HCT116 (cell line): ENCODE data around the gene SELPLG. TPM values are rescaled to one million over a fixed set of nuclear protein-coding genes. Genes with fewer than 3 reads are reported as not detected.

Experiments
- ATAC-seq: fragments of 200-7000 bp; cut with Tn5 transposase; 2 replicates; pipeline ENCODE4 v1.9.1; 2020; ENCODE audit warnings: mild to moderate bottlenecking, moderate library complexity
- BruUV-seq: library from RNA; stranded (reverse); fragments of 400-500 nt; replicated peaks from 2 replicates; lab custom pipeline; 2021; lab: Mats Ljungman, UMichigan
- CTCF ChIA-PET: fragments of 300-600 bp; sonication (Branson Sonifier 250); formaldehyde crosslinking; loops from one replicate; lab custom pipeline; 2021; ENCODE audit warnings: antibody characterized with exemption; lab: Charles Lee
- POLR2A ChIA-PET: fragments of 300-600, 350-600 bp; sonication (Branson Sonifier 250); formaldehyde crosslinking; loops from one replicate; lab custom pipeline; 2021; ENCODE audit warnings: antibody characterized with exemption; lab: Charles Lee
- RAD21 ChIA-PET, 2 experiments: fragments of 300-600 bp; sonication (Branson Sonifier 250); formaldehyde crosslinking; loops; one replicate each; lab custom pipeline; 2023; ENCODE audit warnings: low total read pairs in 2 of 2; ENCODE audit not compliant: uncharacterized antibody in 2 of 2, unreplicated experiment in 2 of 2, low non-redundant PET in 1 of 2; lab: Charles Lee
- DNase-seq: peaks from one replicate; pipeline ENCODE4 v3.0.0-alpha.2; 2010; ENCODE audit warnings: low read depth, low spot score
- H2AFZ ChIP-seq: fragments of 200-600 bp; shearing (Covaris generic), sonication (generic); 2 replicates; pipeline ENCODE4 v1.6.1; 2017; ENCODE audit warnings: low read depth, mixed run types, mixed read lengths, antibody characterized with exemption, low read length; ENCODE audit not compliant: poor library complexity, severe bottlenecking
- H3K27ac ChIP-seq: 2 replicates; pipeline ENCODE4 v1.5.1; 2012; ENCODE audit warnings: low read depth, low read length
- H3K27me3 ChIP-seq: fragments of 200-600 bp; sonication (generic); 2 replicates; pipeline ENCODE4 v1.6.1; 2016; ENCODE audit warnings: mixed run types, low read length, mixed read lengths; ENCODE audit not compliant: insufficient read depth
- H3K36me3 ChIP-seq, 2 experiments: fragments of 200-500 bp in 1 of 2; fragments of 200-600 bp in 1 of 2; sonication (Bioruptor generic) in 1 of 2; sonication (generic) in 1 of 2; 2 replicates each; pipeline versions ENCODE4 v1.5.1 to v1.6.1; 2014 to 2016; ENCODE audit warnings: low read length in 2 of 2, inconsistent platforms in 1 of 2, mixed read lengths in 1 of 2, mixed run types in 1 of 2; ENCODE audit not compliant: insufficient read depth in 2 of 2, control insufficient read depth in 1 of 2
- H3K4me1 ChIP-seq, 2 experiments: fragments of 200-600 bp in 1 of 2; sonication (generic) in 1 of 2; 2 replicates each; pipeline versions ENCODE4 v1.5.1 to v1.6.1; 2012 to 2017; ENCODE audit warnings: low read length in 2 of 2, inconsistent platforms in 1 of 2, mild to moderate bottlenecking in 1 of 2, mixed read lengths in 1 of 2, mixed run types in 1 of 2, moderate library complexity in 1 of 2; ENCODE audit not compliant: insufficient read depth in 2 of 2, control insufficient read depth in 1 of 2
- H3K4me2 ChIP-seq: fragments of 200-600 bp; sonication (generic); 2 replicates; pipeline ENCODE4 v1.6.1; 2017; ENCODE audit warnings: mixed run types, low read length, mixed read lengths
- H3K4me3 ChIP-seq, 2 experiments: fragments of 200-600 bp in 1 of 2; sonication (generic) in 1 of 2; replicated peaks in 1 of 2; 2 replicates each; pipeline ENCODE4 v1.5.1; 2011 to 2016; ENCODE audit warnings: low read length in 2 of 2, control low read depth in 1 of 2, low read depth in 1 of 2, mild to moderate bottlenecking in 1 of 2, mixed read lengths in 1 of 2, mixed run types in 1 of 2
- H3K79me2 ChIP-seq: fragments of 200-600 bp; sonication (generic); 2 replicates; pipeline ENCODE4 v1.6.1; 2017; ENCODE audit warnings: mild to moderate bottlenecking, mixed run types, low read length, moderate library complexity, mixed read lengths; ENCODE audit not compliant: insufficient read depth
- H3K9ac ChIP-seq: fragments of 200-600 bp; sonication (generic); 2 replicates; pipeline ENCODE4 v1.6.1; 2016; ENCODE audit warnings: low read length, mixed read lengths
- H3K9me2 ChIP-seq: fragments of 200-600 bp; sonication (generic), shearing (Covaris generic); 2 replicates; pipeline ENCODE4 v1.6.1; 2017; ENCODE audit warnings: mixed run types, mild to moderate bottlenecking, moderate library complexity; ENCODE audit not compliant: insufficient read depth
- H3K9me3 ChIP-seq, 2 experiments: fragments of 200-500 bp in 1 of 2; fragments of 200-600 bp in 1 of 2; sonication (Bioruptor generic) in 1 of 2; sonication (generic) in 1 of 2; 2 replicates each; pipeline ENCODE4 v1.6.1; 2014 to 2017; ENCODE audit warnings: low read length in 2 of 2, mixed read lengths in 2 of 2, inconsistent platforms in 1 of 2, low read depth in 1 of 2, mild to moderate bottlenecking in 1 of 2, mixed run types in 1 of 2, moderate library complexity in 1 of 2; ENCODE audit not compliant: control insufficient read depth in 1 of 2, insufficient read depth in 1 of 2
- H4K20me1 ChIP-seq: fragments of 200-600 bp; sonication (generic), shearing (Covaris generic); 2 replicates; pipeline ENCODE4 v1.6.1; 2017; ENCODE audit warnings: mixed run types, mild to moderate bottlenecking, moderate library complexity; ENCODE audit not compliant: insufficient read depth
- CEBPB ChIP-seq: IDR thresholded peaks from 2 replicates; pipeline ENCODE4 v1.6.1; 2012; ENCODE audit warnings: low read depth
- EZH2 ChIP-seq: fragments of 200-600 bp; sonication (generic); IDR thresholded peaks from 2 replicates; pipeline ENCODE4 v1.6.1; 2017; ENCODE audit warnings: antibody characterized with exemption, mixed run types
- EZH2phosphoT487 ChIP-seq: fragments of 200-600 bp; IDR thresholded peaks from 2 replicates; pipeline ENCODE4 v1.6.1; 2018; ENCODE audit warnings: antibody characterized with exemption, borderline replicate concordance
- JUND ChIP-seq: IDR thresholded peaks from 2 replicates; pipeline ENCODE4 v1.6.1; 2012
- POLR2AphosphoS5 ChIP-seq: IDR thresholded peaks from 2 replicates; pipeline ENCODE4 v1.6.1; 2011; ENCODE audit warnings: mild to moderate bottlenecking, low read depth, low read length, moderate library complexity
- RAD21 ChIP-seq: IDR thresholded peaks from 2 replicates; pipeline ENCODE4 v1.6.1; 2012; ENCODE audit warnings: low read depth, mild to moderate bottlenecking
- REST ChIP-seq: IDR thresholded peaks from 2 replicates; pipeline ENCODE4 v1.6.1; 2012; ENCODE audit warnings: low read depth
- SIN3A ChIP-seq: IDR thresholded peaks from 2 replicates; pipeline ENCODE4 v1.6.1; 2012; ENCODE audit warnings: low read depth
- SP1 ChIP-seq: IDR thresholded peaks from 2 replicates; pipeline ENCODE4 v1.6.1; 2012; ENCODE audit warnings: low read depth
- TCF7L2 ChIP-seq: IDR thresholded peaks from 2 replicates; pipeline ENCODE4 v1.7.0; 2011; ENCODE audit warnings: borderline replicate concordance, inconsistent platforms; ENCODE audit not compliant: insufficient read depth, insufficient read length; ENCODE audit errors: extremely low read depth
- ZBTB33 ChIP-seq: IDR thresholded peaks from 2 replicates; pipeline ENCODE4 v1.6.1; 2011; ENCODE audit warnings: mild to moderate bottlenecking, low read length, moderate library complexity; ENCODE audit not compliant: insufficient replicate concordance; ENCODE audit errors: extremely low read depth
- ZFX ChIP-seq: fragments of 450-650 bp; IDR thresholded peaks from 2 replicates; pipeline ENCODE4 v1.6.1; 2017
- ZNF274 ChIP-seq: fragments of 200-500 bp; sonication (Bioruptor generic); IDR thresholded peaks from 2 replicates; pipeline ENCODE4 v1.6.1; 2014; ENCODE audit warnings: mild to moderate bottlenecking, low read depth, low read length, inconsistent platforms
- intact Hi-C: fragments of 100-400 bp; cut with micrococcal nuclease; formaldehyde crosslinking; loops from 2 replicates; pipeline ENCODE4 v1.10.0; 2022
- total RNA-seq: library from RNA; stranded (reverse); gene quantifications from one replicate; pipeline ENCODE4 v1.2.1, GENCODE V29; 2021; ENCODE audit not compliant: unreplicated experiment
- TF ChIP-seq, protein P1 (sequence below), 3 experiments: fragments of 200-600 bp in 1 of 3; sonication (generic) in 1 of 3; IDR thresholded peaks in 2 of 3; conservative IDR thresholded peaks in 1 of 3; 2 replicates each; pipeline ENCODE4 v1.5.1; 2012 to 2017; ENCODE audit warnings: low read depth in 2 of 3, low read length in 2 of 3, antibody characterized with exemption in 1 of 3, borderline replicate concordance in 1 of 3, control low read depth in 1 of 3, mild to moderate bottlenecking in 1 of 3, mixed read lengths in 1 of 3, mixed run types in 1 of 3, moderate library complexity in 1 of 3; ENCODE audit not compliant: insufficient read depth in 1 of 3
- TF ChIP-seq, protein P2 (sequence below): IDR thresholded peaks from 2 replicates; pipeline ENCODE4 v1.6.1; 2012

Gene SELPLG
- total RNA-seq, 1 experiment from 2014 or later: 1.2 TPM

DNA sequence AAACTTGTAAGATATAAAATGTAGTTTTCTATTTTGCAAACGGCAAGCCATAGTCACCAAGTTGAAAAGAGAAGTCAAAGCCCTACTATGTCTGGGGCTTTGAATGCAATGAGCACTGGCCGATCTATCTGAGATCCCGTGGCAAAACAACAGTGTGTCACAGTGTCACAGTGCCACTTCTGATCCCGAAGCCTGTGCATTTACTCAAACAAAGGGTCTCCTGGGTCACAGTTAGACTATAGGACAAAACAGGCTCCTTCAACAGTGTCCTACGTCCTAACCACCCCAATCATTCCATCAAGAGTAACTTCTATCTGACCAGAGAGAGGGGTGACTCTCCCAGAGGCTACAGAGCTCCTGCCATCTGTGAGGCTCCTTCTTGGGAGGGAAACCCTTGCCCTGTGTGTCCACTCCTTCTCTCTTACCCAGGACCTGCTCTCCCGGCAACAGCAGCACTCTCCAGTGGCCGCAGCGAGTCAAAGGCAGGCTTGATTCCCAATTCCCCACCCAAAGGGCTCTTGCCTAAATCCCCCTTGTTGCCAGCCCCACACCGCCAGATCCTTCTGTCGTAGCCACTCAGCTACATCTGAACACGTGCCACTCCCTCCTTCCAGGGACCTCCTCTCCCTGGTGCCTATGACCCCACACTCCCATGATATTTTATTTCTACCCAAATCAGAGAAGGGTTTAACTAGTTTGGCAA lies 14.0 kb upstream of the SELPLG start:
- no peaks in the 10 kb centered on the region for H3K9me3 ChIP-seq
- H2AFZ ChIP-seq: no peak overlapping the region
- intact Hi-C loops: no loop called here
- H3K9me2 ChIP-seq: no peaks in the 10 kb centered on the region
- BruUV-seq: no TSS peak
- peaks cover 91 to 99% of the 10 kb centered on the region in 2 experiments for H3K4me1 ChIP-seq
- no peaks in the 10 kb centered on the region for H3K27me3 ChIP-seq
- H3K36me3 ChIP-seq: peaks cover 0 to 15% of the 10 kb centered on the region in 2 experiments; a peak in 2 of 4 replicates
- RAD21 ChIA-PET: no interaction called here
- ATAC-seq: no peak
- POLR2A ChIA-PET: no interaction called here
- CTCF ChIA-PET: interaction anchor here (0.8 kb wide), 1 partner anchor 156 kb away, joined by 3 read pairs; no protein-coding TSS in a partner anchor
- no peaks in the 10 kb centered on the region for H4K20me1 ChIP-seq
- H3K4me2 ChIP-seq: no peak overlapping the region
- no peak for DNase-seq
- no peak overlapping the region for H3K27ac ChIP-seq
- no peak for TF ChIP-seq EZH2
- TF ChIP-seq EZH2phosphoT487: no peak
- TF ChIP-seq SP1: no peak
- TF ChIP-seq ZNF274: no peak
- TF ChIP-seq TCF7L2: no peak
- TF ChIP-seq ZFX: no peak
- no peak for TF ChIP-seq ZBTB33
- no peak for TF ChIP-seq JUND
- no peak for TF ChIP-seq CEBPB
- TF ChIP-seq, protein P1, sequence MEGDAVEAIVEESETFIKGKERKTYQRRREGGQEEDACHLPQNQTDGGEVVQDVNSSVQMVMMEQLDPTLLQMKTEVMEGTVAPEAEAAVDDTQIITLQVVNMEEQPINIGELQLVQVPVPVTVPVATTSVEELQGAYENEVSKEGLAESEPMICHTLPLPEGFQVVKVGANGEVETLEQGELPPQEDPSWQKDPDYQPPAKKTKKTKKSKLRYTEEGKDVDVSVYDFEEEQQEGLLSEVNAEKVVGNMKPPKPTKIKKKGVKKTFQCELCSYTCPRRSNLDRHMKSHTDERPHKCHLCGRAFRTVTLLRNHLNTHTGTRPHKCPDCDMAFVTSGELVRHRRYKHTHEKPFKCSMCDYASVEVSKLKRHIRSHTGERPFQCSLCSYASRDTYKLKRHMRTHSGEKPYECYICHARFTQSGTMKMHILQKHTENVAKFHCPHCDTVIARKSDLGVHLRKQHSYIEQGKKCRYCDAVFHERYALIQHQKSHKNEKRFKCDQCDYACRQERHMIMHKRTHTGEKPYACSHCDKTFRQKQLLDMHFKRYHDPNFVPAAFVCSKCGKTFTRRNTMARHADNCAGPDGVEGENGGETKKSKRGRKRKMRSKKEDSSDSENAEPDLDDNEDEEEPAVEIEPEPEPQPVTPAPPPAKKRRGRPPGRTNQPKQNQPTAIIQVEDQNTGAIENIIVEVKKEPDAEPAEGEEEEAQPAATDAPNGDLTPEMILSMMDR (IDR thresholded peaks at IDR 0.05 in 2 of 3, conservative IDR thresholded peaks at IDR 0.05 in 1 of 3; ENCODE audit: borderline replicate concordance in 1 of 3, insufficient read depth in 1 of 3, low read depth in 2 of 3, low read length in 2 of 3): no peak
- TF ChIP-seq REST: no peak
- no peak for TF ChIP-seq SIN3A
- TF ChIP-seq POLR2AphosphoS5: no peak
- no peak for TF ChIP-seq RAD21
- TF ChIP-seq, protein P2, sequence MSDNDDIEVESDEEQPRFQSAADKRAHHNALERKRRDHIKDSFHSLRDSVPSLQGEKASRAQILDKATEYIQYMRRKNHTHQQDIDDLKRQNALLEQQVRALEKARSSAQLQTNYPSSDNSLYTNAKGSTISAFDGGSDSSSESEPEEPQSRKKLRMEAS: no peak
- TF ChIP-seq, all 23 proteins: peak for 0
- Histone ChIP-seq H3K9ac (no peak overlapping the region), H3K4me3 (no peak overlapping the region), H3K79me2 (no peaks in the 10 kb centered on the region)
